Aorta (tissue), 5 donors: Measurements from ENCODE around the gene PRKAG2. TPM values are rescaled to one million over a fixed set of nuclear protein-coding genes. Genes with fewer than 3 reads are reported as not detected.
A peak's percentile ranks its signal among the peaks of the same experiment; 100 is the strongest.

Experiments
- ATAC-seq: fragments of 200-7000 bp; cut with Tn5 transposase; one replicate; pipeline ENCODE4 v1.9.1; 2022; ENCODE audit warnings: moderate library complexity; ENCODE audit not compliant: low FRiP score
- DNase-seq, 2 donors: peaks; one replicate each; pipeline ENCODE4 v3.0.0-alpha.2; 2020
- H3K27ac ChIP-seq, 2 donors: one replicate each; pipeline ENCODE4 v1.5.1; 2013; ENCODE audit warnings: low read length in 2 of 2, mild to moderate bottlenecking in 2 of 2, moderate library complexity in 2 of 2, control low read depth in 1 of 2, inconsistent platforms in 1 of 2, low read depth in 1 of 2
- H3K27me3 ChIP-seq, 2 donors: one replicate each; pipeline ENCODE4 v1.6.1; 2013; ENCODE audit warnings: control low read depth in 1 of 2, low read length in 1 of 2, mild to moderate bottlenecking in 1 of 2, moderate library complexity in 1 of 2; ENCODE audit not compliant: insufficient read depth in 2 of 2, control insufficient read depth in 1 of 2
- H3K36me3 ChIP-seq, 2 donors: one replicate each; pipeline ENCODE4 v1.6.1; 2013; ENCODE audit warnings: control low read depth in 1 of 2, low read length in 1 of 2, mild to moderate bottlenecking in 1 of 2; ENCODE audit not compliant: insufficient read depth in 2 of 2, control insufficient read depth in 1 of 2
- H3K4me1 ChIP-seq, 2 donors: one replicate each; pipeline ENCODE4 v1.6.1; 2013; ENCODE audit warnings: low read length in 2 of 2, control low read depth in 1 of 2, mild to moderate bottlenecking in 1 of 2, moderate library complexity in 1 of 2; ENCODE audit not compliant: insufficient read depth in 2 of 2, control insufficient read depth in 1 of 2
- H3K4me3 ChIP-seq, 2 donors: one replicate each; pipeline ENCODE4 v1.5.1; 2013; ENCODE audit warnings: low read length in 2 of 2, control low read depth in 1 of 2, mild to moderate bottlenecking in 1 of 2
- H3K9me3 ChIP-seq: one replicate; pipeline ENCODE4 v1.6.1; 2013; ENCODE audit warnings: mild to moderate bottlenecking, low read length; ENCODE audit not compliant: control insufficient read depth
- WGBS, 2 donors: extraction: QIAGEN DNeasy Blood & Tissue Kit; methylation state at CpG; one replicate each; pipeline ENCODE4 v1.1.7; 2013; 5-methylcytosine and 5-hydroxymethylcytosine counted together
- intact Hi-C, 2 donors: fragments of 100-400 bp; cut with DNase I; formaldehyde crosslinking; loops; one replicate each; pipeline versions ENCODE4 v1.14.2 to v1.15.0; 2022
- polyA plus RNA-seq, 2 donors: library from polyadenylated mRNA; stranded (reverse); fragments of 200-250 nt; gene quantifications; one replicate each; pipeline ENCODE4 v1.2.3, GENCODE V29; 2013
- total RNA-seq, 2 donors: library from RNA; stranded (reverse); fragmentation: NEBNext Ultra II Directional; extraction: Animal tissue kit (Norgen Biotek cat#: 25700); gene quantifications; one replicate each; pipeline ENCODE4 v1.2.1, GENCODE V29; 2021
- donor health status: healthy with polysubstance abuse.
- donor health status: Bipolar disorder and iron deficiency.
- donor health status: DM: no; HTN: no; CAD: no.
- donor health status: DM: no; HTN: no; CAD: no.
- donor health status: DM: yes; HTN: yes; CAD: no.

Gene PRKAG2
- total and polyA plus RNA-seq, 4 donors = 34.0 to 69.9 (median 52.6) TPM

GRCh38 chr7:151592868-151593486 lies 283.9 kb downstream of the PRKAG2 start:
- peaks cover 2 to 3% of the 10 kb centered on the region in 2 donors for H3K4me1 ChIP-seq
- no peaks in the 10 kb centered on the region for H3K9me3 ChIP-seq
- WGBS, 2 donors = 53 to 55% methylated on average over 12 of the region's 12 CpGs
- ATAC-seq = peak; percentile 33
- intact Hi-C loops = loop anchor here in 1 of 2 donors (5.0 kb wide), 1 partner anchor 34 kb away; no protein-coding TSS in a partner anchor
- no peak overlapping the region for H3K27ac ChIP-seq
- DNase-seq = peak in 1 of 2 donors; percentile 71
- H3K4me3 ChIP-seq = no peak overlapping the region
- H3K36me3 ChIP-seq = no peaks in the 10 kb centered on the region
- no peaks in the 10 kb centered on the region for H3K27me3 ChIP-seq

GRCh38 chr7:151592330-151592729 lies 284.6 kb downstream of the PRKAG2 start:
- Histone ChIP-seq H3K4me3 (no peak overlapping the region), H3K9me3 (no peaks in the 10 kb centered on the region), H3K4me1 (peaks cover 2 to 3% of the 10 kb centered on the region in 2 donors), H3K27ac (no peak overlapping the region), H3K36me3 (no peaks in the 10 kb centered on the region), H3K27me3 (no peaks in the 10 kb centered on the region)
- WGBS, 2 donors = 94 to 97% methylated on average over 11 of the region's 11 CpGs
- ATAC-seq (no peak), DNase-seq (no peak)
- intact Hi-C loops = loop anchor here in 1 of 2 donors (5.0 kb wide), 1 partner anchor 35 kb away; no protein-coding TSS in a partner anchor

GRCh38 chr7:151591866-151592265 lies 285.0 kb downstream of the PRKAG2 start:
- WGBS, 2 donors = 91% methylated on average over 14 of the region's 14 CpGs
- ATAC-seq (no peak), DNase-seq (peak in 1 of 2 donors; percentile 57)
- Histone ChIP-seq H3K9me3 (no peaks in the 10 kb centered on the region), H3K36me3 (no peaks in the 10 kb centered on the region), H3K27me3 (no peaks in the 10 kb centered on the region), H3K4me1 (peaks cover 2 to 3% of the 10 kb centered on the region in 2 donors), H3K27ac (no peak overlapping the region), H3K4me3 (no peak overlapping the region)
- intact Hi-C loops = loop anchor here in 1 of 2 donors (5.0 kb wide), 1 partner anchor 35 kb away; no protein-coding TSS in a partner anchor

GRCh38 chr7:151590850-151591771 lies 285.8 kb downstream of the PRKAG2 start:
- Histone ChIP-seq H3K4me3 (no peak overlapping the region), H3K27me3 (no peaks in the 10 kb centered on the region), H3K9me3 (no peaks in the 10 kb centered on the region), H3K36me3 (no peaks in the 10 kb centered on the region), H3K27ac (no peak overlapping the region), H3K4me1 (peaks cover 2 to 3% of the 10 kb centered on the region in 2 donors)
- WGBS, 2 donors = 86 to 87% methylated on average over 19 of the region's 19 CpGs
- ATAC-seq (no peak), DNase-seq (no peak)
- intact Hi-C loops = loop anchor here in 1 of 2 donors (5.0 kb wide), 1 partner anchor 36 kb away; no protein-coding TSS in a partner anchor

- Histone ChIP-seq H3K4me1 (peaks cover 2 to 3% of the 10 kb centered on the region in 2 donors), H3K4me3 (no peak overlapping the region), H3K36me3 (no peaks in the 10 kb centered on the region), H3K27ac (no peak overlapping the region), H3K9me3 (no peaks in the 10 kb centered on the region), H3K27me3 (no peaks in the 10 kb centered on the region)
- 81 to 84% methylated on average over 13 of the region's 13 CpGs for WGBS, 2 donors
- intact Hi-C loops = loop anchor here in 1 of 2 donors (5.0 kb wide), 1 partner anchor 37 kb away; no protein-coding TSS in a partner anchor
- no peak for DNase-seq
- ATAC-seq = no peak
These were observed 286.7 kb downstream of the PRKAG2 start for GRCh38 chr7:151590071-151590849.

GRCh38 chr7:151588982-151589381 lies 287.9 kb downstream of the PRKAG2 start:
- 96 to 97% methylated on average over 9 of the region's 9 CpGs for WGBS, 2 donors
- no peaks in the 10 kb centered on the region for H3K36me3 ChIP-seq
- peaks cover 2 to 3% of the 10 kb centered on the region in 2 donors for H3K4me1 ChIP-seq
- no peaks in the 10 kb centered on the region for H3K9me3 ChIP-seq
- ATAC-seq (no peak), DNase-seq (peak in 1 of 2 donors; percentile 48)
- H3K4me3 ChIP-seq = no peak overlapping the region
- H3K27me3 ChIP-seq = no peaks in the 10 kb centered on the region
- H3K27ac ChIP-seq = no peak overlapping the region
- intact Hi-C loops = no loop called here

- Histone ChIP-seq H3K27ac (no peak overlapping the region), H3K36me3 (no peaks in the 10 kb centered on the region), H3K9me3 (no peaks in the 10 kb centered on the region), H3K4me3 (no peak overlapping the region), H3K27me3 (no peaks in the 10 kb centered on the region), H3K4me1 (no peaks in the 10 kb centered on the region)
- DNase-seq (no peak), ATAC-seq (no peak)
- intact Hi-C loops = no loop called here
- WGBS, 2 donors = 88% methylated on average over 14 of the region's 14 CpGs
These were observed 290.2 kb downstream of the PRKAG2 start for GRCh38 chr7:151586531-151587260.
